ENCODE data around the gene KCNQ1.

Gene KCNQ1

GRCh38 chr11:2767801-2768200, 323.0 kb downstream of the KCNQ1 start:
- ATAC-seq = no peak
- TF ChIP-seq PPARA (CRISPR knock-in tag; IDR thresholded peaks at IDR 0.05; ENCODE audit: borderline replicate concordance) = no peak
- no peak for TF ChIP-seq CREB5 (CRISPR knock-in tag; IDR thresholded peaks at IDR 0.05; ENCODE audit: low read depth)
- TF ChIP-seq BACH2 (CRISPR knock-in tag; IDR thresholded peaks at IDR 0.05; ENCODE audit: borderline replicate concordance) = no peak
- TF ChIP-seq POU6F1 (CRISPR knock-in tag; IDR thresholded peaks at IDR 0.05; ENCODE audit: borderline replicate concordance, low read depth) = no peak
- no peak for TF ChIP-seq ZC3H10 (CRISPR knock-in tag; IDR thresholded peaks at IDR 0.05)
- no peak for TF ChIP-seq ZFP30 (CRISPR knock-in tag; IDR thresholded peaks at IDR 0.05)
- TF ChIP-seq TOX (CRISPR knock-in tag; IDR thresholded peaks at IDR 0.05; ENCODE audit: borderline replicate concordance) = no peak
- no peak for TF ChIP-seq ARNTL (CRISPR knock-in tag; IDR thresholded peaks at IDR 0.05; ENCODE audit: borderline replicate concordance, low read depth)
- TF ChIP-seq GLIS3 (CRISPR knock-in tag; IDR thresholded peaks at IDR 0.05) = no peak
- TF ChIP-seq OSR1 (CRISPR knock-in tag; IDR thresholded peaks at IDR 0.05) = no peak
- TF ChIP-seq ISL1 (CRISPR knock-in tag; IDR thresholded peaks at IDR 0.05) = no peak
- TF ChIP-seq TSHZ2 (CRISPR knock-in tag; IDR thresholded peaks at IDR 0.05) = no peak
- TF ChIP-seq ESRRG (CRISPR knock-in tag; IDR thresholded peaks at IDR 0.05) = no peak
- TF ChIP-seq CSRNP3 (CRISPR knock-in tag; IDR thresholded peaks at IDR 0.05) = no peak
- TF ChIP-seq CSDC2 (CRISPR knock-in tag; IDR thresholded peaks at IDR 0.05) = no peak
- no peak for TF ChIP-seq RARB (CRISPR knock-in tag; IDR thresholded peaks at IDR 0.05)
- no peak for TF ChIP-seq ZNF565 (CRISPR knock-in tag; conservative IDR thresholded peaks at IDR 0.05; ENCODE audit: low read depth)
- TF ChIP-seq ZNF70 (CRISPR knock-in tag; IDR thresholded peaks at IDR 0.05) = no peak
- no peak for TF ChIP-seq PATZ1 (CRISPR knock-in tag; IDR thresholded peaks at IDR 0.05; ENCODE audit: borderline replicate concordance)
- TF ChIP-seq ZFP3 (CRISPR knock-in tag; IDR thresholded peaks at IDR 0.05) = no peak

- TF ChIP-seq CSDC2 (CRISPR knock-in tag; IDR thresholded peaks at IDR 0.05) = no peak
- no peak for TF ChIP-seq ZC3H10 (CRISPR knock-in tag; IDR thresholded peaks at IDR 0.05)
- ATAC-seq = peak; percentile 81
These were observed 323.9 kb downstream of the KCNQ1 start for GRCh38 chr11:2768471-2769408.

All from SK-N-SH treated with all-trans-retinoic acid at 6 μM for 48 hours (cell line).